Liver (tissue), 9 donors: ENCODE measurements around the gene SMAP1. TPM values are rescaled to one million over a fixed set of nuclear protein-coding genes. Genes with fewer than 3 reads are reported as not detected.

Experiments
- DNase-seq: peaks from one replicate; pipeline ENCODE4 v3.0.0-alpha.2; 2017; ENCODE audit warnings: low spot score
- H3K27ac ChIP-seq, 2 donors: one replicate each; pipeline ENCODE4 v1.7.0; 2013; ENCODE audit warnings: inconsistent platforms in 2 of 2, low read length in 2 of 2, control low read depth in 1 of 2, low read depth in 1 of 2, mild to moderate bottlenecking in 1 of 2
- H3K27me3 ChIP-seq, 4 donors: one replicate each; pipeline versions ENCODE4 v1.6.1 to v1.7.0; 2013; ENCODE audit warnings: low read length in 3 of 4, inconsistent platforms in 1 of 4, mild to moderate bottlenecking in 1 of 4, moderate library complexity in 1 of 4; ENCODE audit not compliant: control insufficient read depth in 4 of 4, insufficient read depth in 4 of 4
- H3K36me3 ChIP-seq, 4 donors: one replicate each; pipeline versions ENCODE4 v1.6.1 to v1.7.0; 2013; ENCODE audit warnings: low read length in 3 of 4, mild to moderate bottlenecking in 3 of 4, low read depth in 1 of 4, moderate library complexity in 1 of 4; ENCODE audit not compliant: control insufficient read depth in 4 of 4, insufficient read depth in 3 of 4
- H3K4me1 ChIP-seq, 4 donors: one replicate each; pipeline versions ENCODE4 v1.6.1 to v1.7.0; 2013; ENCODE audit warnings: low read length in 3 of 4, mild to moderate bottlenecking in 3 of 4, moderate library complexity in 1 of 4; ENCODE audit not compliant: control insufficient read depth in 4 of 4, insufficient read depth in 4 of 4
- H3K4me3 ChIP-seq, 3 donors: one replicate each; pipeline versions ENCODE4 v1.6.1 to v1.7.0; 2013; ENCODE audit warnings: low read length in 3 of 3, control low read depth in 1 of 3, low read depth in 1 of 3, mild to moderate bottlenecking in 1 of 3
- H3K9ac ChIP-seq, 2 donors: one replicate each; pipeline ENCODE4 v1.7.0; 2013; ENCODE audit warnings: low read length in 2 of 2, mild to moderate bottlenecking in 2 of 2, moderate library complexity in 2 of 2, control low read depth in 1 of 2, low read depth in 1 of 2
- H3K9me3 ChIP-seq, 4 donors: one replicate each; pipeline versions ENCODE4 v1.6.1 to v1.7.0; 2013; ENCODE audit warnings: low read length in 3 of 4; ENCODE audit not compliant: control insufficient read depth in 4 of 4
- EGR1 ChIP-seq, 2 donors: IDR thresholded peaks; 2 replicates each; pipeline ENCODE4 v1.6.1; 2016 to 2018; ENCODE audit warnings: antibody characterized with exemption in 2 of 2, low read depth in 2 of 2
- FOXA1 ChIP-seq: IDR thresholded peaks from 2 replicates; pipeline ENCODE4 v1.6.1; 2016; ENCODE audit warnings: antibody characterized with exemption
- FOXA2 ChIP-seq: IDR thresholded peaks from 2 replicates; pipeline ENCODE4 v1.6.1; 2016; ENCODE audit warnings: antibody characterized with exemption
- GABPA ChIP-seq, 2 donors: IDR thresholded peaks in 1 of 2; conservative IDR thresholded peaks in 1 of 2; 2 replicates each; pipeline ENCODE4 v1.6.1; 2016; ENCODE audit warnings: antibody characterized with exemption in 2 of 2, mild to moderate bottlenecking in 1 of 2, moderate library complexity in 1 of 2
- HNF4A ChIP-seq, 2 donors: conservative IDR thresholded peaks; 2 replicates each; pipeline ENCODE4 v1.6.1; 2016; ENCODE audit warnings: antibody characterized with exemption in 2 of 2, mild to moderate bottlenecking in 2 of 2
- HNF4G ChIP-seq: IDR thresholded peaks from 2 replicates; pipeline ENCODE4 v1.6.1; 2016; ENCODE audit warnings: antibody characterized with exemption
- JUND ChIP-seq, 2 donors: IDR thresholded peaks; 2 replicates each; pipeline ENCODE4 v1.6.1; 2016; ENCODE audit warnings: antibody characterized with exemption in 2 of 2
- NR2F2 ChIP-seq: IDR thresholded peaks from 2 replicates; pipeline ENCODE4 v1.6.1; 2016; ENCODE audit warnings: antibody characterized with exemption
- RAD21 ChIP-seq, 2 donors: IDR thresholded peaks; 2 replicates each; pipeline ENCODE4 v1.6.1; 2016; ENCODE audit warnings: antibody characterized with exemption in 2 of 2, mild to moderate bottlenecking in 2 of 2
- RXRA ChIP-seq, 2 donors: IDR thresholded peaks; 2 replicates each; pipeline ENCODE4 v1.6.1; 2017 to 2018; ENCODE audit warnings: antibody characterized with exemption in 2 of 2, mild to moderate bottlenecking in 1 of 2
- SP1 ChIP-seq: IDR thresholded peaks from 2 replicates; pipeline ENCODE4 v1.6.1; 2018; ENCODE audit warnings: antibody characterized with exemption, mild to moderate bottlenecking
- TAF1 ChIP-seq: conservative IDR thresholded peaks from 2 replicates; pipeline ENCODE4 v1.6.1; 2016; ENCODE audit warnings: antibody characterized with exemption, mild to moderate bottlenecking
- YY1 ChIP-seq: IDR thresholded peaks from 2 replicates; pipeline ENCODE4 v1.6.1; 2016; ENCODE audit warnings: antibody characterized with exemption, mild to moderate bottlenecking
- WGBS: extraction: QIAGEN DNeasy Blood & Tissue Kit; methylation state at CpG from one replicate; pipeline ENCODE4 v1.1.7; 2013; 5-methylcytosine and 5-hydroxymethylcytosine counted together
- polyA plus RNA-seq, 2 donors: library from polyadenylated mRNA; stranded (reverse) in 1 of 2; unstranded in 1 of 2; fragments of 200-250 nt in 1 of 2; fragments of >200 nt in 1 of 2; fragmentation: Nextera tagmentation in 1 of 2; extraction: Ambion mirVana in 1 of 2; gene quantifications; one replicate each; pipeline versions ENCODE4 v1.2.1 to v1.2.3, GENCODE V29; 2013 to 2015
- total RNA-seq, 2 donors: library from RNA; depleted of rRNA; stranded (reverse); fragments of >200 nt; gene quantifications; one replicate each; pipeline ENCODE4 v1.2.3, GENCODE V29; 2014
- TF ChIP-seq, protein P1 (sequence below): IDR thresholded peaks from 2 replicates; pipeline ENCODE4 v1.6.1; 2016; ENCODE audit warnings: antibody characterized with exemption
- TF ChIP-seq, protein P2 (sequence below): fragments of 150-350 bp; IDR thresholded peaks from 2 replicates; pipeline ENCODE4 v1.5.1; 2017; ENCODE audit warnings: improper control_type of control experiment, low read depth, low read length; ENCODE audit not compliant: missing input control
- TF ChIP-seq, protein P3 (sequence below): IDR thresholded peaks from 2 replicates; pipeline ENCODE4 v1.6.1; 2016; ENCODE audit warnings: antibody characterized with exemption
- TF ChIP-seq, protein P4 (sequence below): IDR thresholded peaks from 2 replicates; pipeline ENCODE4 v1.6.1; 2016; ENCODE audit warnings: antibody characterized with exemption
- TF ChIP-seq, protein P5 (sequence below): IDR thresholded peaks from 2 replicates; pipeline ENCODE4 v1.6.1; 2016; ENCODE audit warnings: antibody characterized with exemption, mild to moderate bottlenecking
- donor health status: healthy.
- donor health status: healthy.
- donor health status: healthy.
- donor health status: healthy.
- donor health status: healthy.

Gene SMAP1
- total and polyA plus RNA-seq, 4 donors: 9.3 to 13.3 (median 12.7) TPM

DNA sequence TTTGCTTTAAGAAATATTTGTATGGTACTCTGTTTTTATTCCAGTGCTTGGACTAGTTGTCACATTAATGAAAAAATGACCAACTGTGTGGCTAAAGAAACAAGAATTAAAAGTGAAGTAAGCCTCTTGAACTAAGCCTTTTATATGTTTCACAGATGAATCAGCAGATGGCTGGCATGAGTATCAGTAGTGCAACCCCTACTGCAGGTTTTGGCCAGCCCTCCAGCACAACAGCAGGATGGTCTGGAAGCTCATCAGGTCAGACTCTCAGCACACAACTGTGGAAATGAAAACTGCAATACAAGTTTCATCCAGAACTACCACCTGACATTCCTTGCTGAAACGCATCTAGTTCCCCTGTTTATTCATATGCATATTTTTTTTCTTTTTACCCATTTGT is 192.4 kb downstream of the SMAP1 start:
- no peak overlapping the region for H3K4me3 ChIP-seq
- no peak for DNase-seq
- WGBS: 99% methylated on average over 1 of the region's 1 CpG
- TF ChIP-seq, protein P1, sequence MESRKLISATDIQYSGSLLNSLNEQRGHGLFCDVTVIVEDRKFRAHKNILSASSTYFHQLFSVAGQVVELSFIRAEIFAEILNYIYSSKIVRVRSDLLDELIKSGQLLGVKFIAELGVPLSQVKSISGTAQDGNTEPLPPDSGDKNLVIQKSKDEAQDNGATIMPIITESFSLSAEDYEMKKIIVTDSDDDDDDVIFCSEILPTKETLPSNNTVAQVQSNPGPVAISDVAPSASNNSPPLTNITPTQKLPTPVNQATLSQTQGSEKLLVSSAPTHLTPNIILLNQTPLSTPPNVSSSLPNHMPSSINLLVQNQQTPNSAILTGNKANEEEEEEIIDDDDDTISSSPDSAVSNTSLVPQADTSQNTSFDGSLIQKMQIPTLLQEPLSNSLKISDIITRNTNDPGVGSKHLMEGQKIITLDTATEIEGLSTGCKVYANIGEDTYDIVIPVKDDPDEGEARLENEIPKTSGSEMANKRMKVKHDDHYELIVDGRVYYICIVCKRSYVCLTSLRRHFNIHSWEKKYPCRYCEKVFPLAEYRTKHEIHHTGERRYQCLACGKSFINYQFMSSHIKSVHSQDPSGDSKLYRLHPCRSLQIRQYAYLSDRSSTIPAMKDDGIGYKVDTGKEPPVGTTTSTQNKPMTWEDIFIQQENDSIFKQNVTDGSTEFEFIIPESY: no peak
- TF ChIP-seq NR2F2 (no peak), EGR1 (IDR thresholded peaks at IDR 0.05; ENCODE audit: low read depth in 2 of 2) (no peak), JUND (IDR thresholded peaks at IDR 0.05) (no peak), SP1 (no peak), RXRA (IDR thresholded peaks at IDR 0.05) (no peak), YY1 (no peak), FOXA2 (no peak), TAF1 (no peak), HNF4A (conservative IDR thresholded peaks at IDR 0.05) (no peak), FOXA1 (no peak), HNF4G (no peak)
- TF ChIP-seq, protein P2, sequence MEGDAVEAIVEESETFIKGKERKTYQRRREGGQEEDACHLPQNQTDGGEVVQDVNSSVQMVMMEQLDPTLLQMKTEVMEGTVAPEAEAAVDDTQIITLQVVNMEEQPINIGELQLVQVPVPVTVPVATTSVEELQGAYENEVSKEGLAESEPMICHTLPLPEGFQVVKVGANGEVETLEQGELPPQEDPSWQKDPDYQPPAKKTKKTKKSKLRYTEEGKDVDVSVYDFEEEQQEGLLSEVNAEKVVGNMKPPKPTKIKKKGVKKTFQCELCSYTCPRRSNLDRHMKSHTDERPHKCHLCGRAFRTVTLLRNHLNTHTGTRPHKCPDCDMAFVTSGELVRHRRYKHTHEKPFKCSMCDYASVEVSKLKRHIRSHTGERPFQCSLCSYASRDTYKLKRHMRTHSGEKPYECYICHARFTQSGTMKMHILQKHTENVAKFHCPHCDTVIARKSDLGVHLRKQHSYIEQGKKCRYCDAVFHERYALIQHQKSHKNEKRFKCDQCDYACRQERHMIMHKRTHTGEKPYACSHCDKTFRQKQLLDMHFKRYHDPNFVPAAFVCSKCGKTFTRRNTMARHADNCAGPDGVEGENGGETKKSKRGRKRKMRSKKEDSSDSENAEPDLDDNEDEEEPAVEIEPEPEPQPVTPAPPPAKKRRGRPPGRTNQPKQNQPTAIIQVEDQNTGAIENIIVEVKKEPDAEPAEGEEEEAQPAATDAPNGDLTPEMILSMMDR: no peak
- TF ChIP-seq, protein P3, sequence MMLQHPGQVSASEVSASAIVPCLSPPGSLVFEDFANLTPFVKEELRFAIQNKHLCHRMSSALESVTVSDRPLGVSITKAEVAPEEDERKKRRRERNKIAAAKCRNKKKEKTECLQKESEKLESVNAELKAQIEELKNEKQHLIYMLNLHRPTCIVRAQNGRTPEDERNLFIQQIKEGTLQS: no peak
- TF ChIP-seq, protein P4, sequence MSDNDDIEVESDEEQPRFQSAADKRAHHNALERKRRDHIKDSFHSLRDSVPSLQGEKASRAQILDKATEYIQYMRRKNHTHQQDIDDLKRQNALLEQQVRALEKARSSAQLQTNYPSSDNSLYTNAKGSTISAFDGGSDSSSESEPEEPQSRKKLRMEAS: no peak
- H3K9me3 ChIP-seq: no peaks in the 10 kb centered on the region
- H3K4me1 ChIP-seq: no peaks in the 10 kb centered on the region
- H3K27me3 ChIP-seq: no peaks in the 10 kb centered on the region
- peaks cover 0 to 18% (median 5%) of the 10 kb centered on the region in 4 donors for H3K36me3 ChIP-seq
- H3K27ac ChIP-seq: no peak overlapping the region
- H3K9ac ChIP-seq: no peak overlapping the region

DNA sequence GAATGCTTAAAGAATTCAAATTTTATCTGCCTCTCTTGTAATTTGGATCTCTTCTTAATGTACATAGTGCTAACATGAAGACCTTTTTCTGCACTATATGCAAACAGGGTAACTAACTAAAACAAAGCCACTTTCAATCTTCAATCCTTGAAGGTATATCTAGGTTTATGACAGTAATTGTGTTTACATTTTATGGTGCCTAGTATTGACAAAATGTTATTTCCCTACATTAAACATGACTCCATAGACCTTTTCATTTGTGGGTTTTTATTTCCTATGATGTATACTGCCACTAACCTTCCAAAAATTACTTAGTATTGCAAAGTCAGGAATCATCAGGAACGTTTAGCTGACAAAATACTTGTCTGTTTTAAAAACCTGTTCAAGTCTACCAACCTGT is 193.2 kb downstream of the SMAP1 start:
- H3K9ac ChIP-seq: no peak overlapping the region
- H3K27me3 ChIP-seq: no peaks in the 10 kb centered on the region
- TF ChIP-seq HNF4G (no peak), GABPA (IDR thresholded peaks at IDR 0.05 in 1 of 2, conservative IDR thresholded peaks at IDR 0.05 in 1 of 2) (no peak), TAF1 (no peak), RXRA (IDR thresholded peaks at IDR 0.05) (no peak), FOXA1 (no peak), RAD21 (IDR thresholded peaks at IDR 0.05) (no peak), FOXA2 (no peak), SP1 (no peak), HNF4A (conservative IDR thresholded peaks at IDR 0.05) (no peak), YY1 (no peak), JUND (IDR thresholded peaks at IDR 0.05) (no peak), NR2F2 (no peak), EGR1 (IDR thresholded peaks at IDR 0.05; ENCODE audit: low read depth in 2 of 2) (no peak)
- TF ChIP-seq, protein P3: no peak
- TF ChIP-seq, protein P1: no peak
- TF ChIP-seq, protein P4: no peak
- TF ChIP-seq, protein P5, sequence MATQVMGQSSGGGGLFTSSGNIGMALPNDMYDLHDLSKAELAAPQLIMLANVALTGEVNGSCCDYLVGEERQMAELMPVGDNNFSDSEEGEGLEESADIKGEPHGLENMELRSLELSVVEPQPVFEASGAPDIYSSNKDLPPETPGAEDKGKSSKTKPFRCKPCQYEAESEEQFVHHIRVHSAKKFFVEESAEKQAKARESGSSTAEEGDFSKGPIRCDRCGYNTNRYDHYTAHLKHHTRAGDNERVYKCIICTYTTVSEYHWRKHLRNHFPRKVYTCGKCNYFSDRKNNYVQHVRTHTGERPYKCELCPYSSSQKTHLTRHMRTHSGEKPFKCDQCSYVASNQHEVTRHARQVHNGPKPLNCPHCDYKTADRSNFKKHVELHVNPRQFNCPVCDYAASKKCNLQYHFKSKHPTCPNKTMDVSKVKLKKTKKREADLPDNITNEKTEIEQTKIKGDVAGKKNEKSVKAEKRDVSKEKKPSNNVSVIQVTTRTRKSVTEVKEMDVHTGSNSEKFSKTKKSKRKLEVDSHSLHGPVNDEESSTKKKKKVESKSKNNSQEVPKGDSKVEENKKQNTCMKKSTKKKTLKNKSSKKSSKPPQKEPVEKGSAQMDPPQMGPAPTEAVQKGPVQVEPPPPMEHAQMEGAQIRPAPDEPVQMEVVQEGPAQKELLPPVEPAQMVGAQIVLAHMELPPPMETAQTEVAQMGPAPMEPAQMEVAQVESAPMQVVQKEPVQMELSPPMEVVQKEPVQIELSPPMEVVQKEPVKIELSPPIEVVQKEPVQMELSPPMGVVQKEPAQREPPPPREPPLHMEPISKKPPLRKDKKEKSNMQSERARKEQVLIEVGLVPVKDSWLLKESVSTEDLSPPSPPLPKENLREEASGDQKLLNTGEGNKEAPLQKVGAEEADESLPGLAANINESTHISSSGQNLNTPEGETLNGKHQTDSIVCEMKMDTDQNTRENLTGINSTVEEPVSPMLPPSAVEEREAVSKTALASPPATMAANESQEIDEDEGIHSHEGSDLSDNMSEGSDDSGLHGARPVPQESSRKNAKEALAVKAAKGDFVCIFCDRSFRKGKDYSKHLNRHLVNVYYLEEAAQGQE: no peak
- TF ChIP-seq, protein P2: no peak
- H3K4me1 ChIP-seq: no peaks in the 10 kb centered on the region
- no peak for DNase-seq
- H3K36me3 ChIP-seq: peaks cover 0 to 18% (median 5%) of the 10 kb centered on the region in 4 donors
- 88% methylated on average over 1 of the region's 1 CpG for WGBS
- no peaks in the 10 kb centered on the region for H3K9me3 ChIP-seq
- H3K4me3 ChIP-seq: no peak overlapping the region
- no peak overlapping the region for H3K27ac ChIP-seq
